Mammary epithelial cell (primary cell): ENCODE data around the gene TRPT1.

ENCODE experiments used
- EZH2 ChIP-seq: IDR thresholded peaks from 2 replicates; pipeline ENCODE4 v1.6.1; 2012; ENCODE audit warnings: low read length, inconsistent platforms, borderline replicate concordance
- TF ChIP-seq, protein P1 (sequence below), 2 donors: IDR thresholded peaks in 1 of 2; conservative IDR thresholded peaks in 1 of 2; 2 replicates each; pipeline ENCODE4 v1.5.1; 2011 to 2012; ENCODE audit warnings: inconsistent platforms in 2 of 2, low read length in 2 of 2, mild to moderate bottlenecking in 2 of 2, control low read depth in 1 of 2, low read depth in 1 of 2; ENCODE audit not compliant: insufficient read depth in 1 of 2; ENCODE audit errors: extremely low read depth in 1 of 2

DNA sequence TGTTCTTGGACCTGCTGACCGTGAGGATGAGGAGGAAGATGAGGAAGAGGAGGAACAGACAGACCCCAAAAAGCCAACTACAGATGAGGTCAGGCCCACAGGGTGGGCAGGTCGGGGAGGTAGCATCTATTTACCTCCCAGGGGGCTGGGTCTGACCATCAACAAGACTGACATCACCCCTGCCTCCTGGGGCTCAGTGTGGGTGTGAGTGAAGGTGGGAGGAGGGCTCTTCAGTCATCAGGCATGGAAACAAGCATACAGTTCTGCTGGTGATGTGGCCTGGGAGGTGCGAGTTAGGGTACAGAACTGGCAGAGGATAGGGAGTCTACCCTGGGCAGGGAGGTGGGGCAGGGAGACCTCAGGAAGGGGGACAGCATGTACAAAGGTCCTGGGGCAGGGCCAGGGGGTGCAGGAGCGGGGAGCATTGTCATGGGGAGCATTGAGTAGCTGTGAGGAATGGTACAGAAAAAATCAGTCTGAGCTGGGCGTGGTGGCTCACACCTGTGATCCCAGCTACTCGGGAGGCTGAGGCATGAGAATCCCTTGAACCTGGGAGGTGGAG is 34.2 kb upstream of the TRPT1 start:
- TF ChIP-seq, protein P1, sequence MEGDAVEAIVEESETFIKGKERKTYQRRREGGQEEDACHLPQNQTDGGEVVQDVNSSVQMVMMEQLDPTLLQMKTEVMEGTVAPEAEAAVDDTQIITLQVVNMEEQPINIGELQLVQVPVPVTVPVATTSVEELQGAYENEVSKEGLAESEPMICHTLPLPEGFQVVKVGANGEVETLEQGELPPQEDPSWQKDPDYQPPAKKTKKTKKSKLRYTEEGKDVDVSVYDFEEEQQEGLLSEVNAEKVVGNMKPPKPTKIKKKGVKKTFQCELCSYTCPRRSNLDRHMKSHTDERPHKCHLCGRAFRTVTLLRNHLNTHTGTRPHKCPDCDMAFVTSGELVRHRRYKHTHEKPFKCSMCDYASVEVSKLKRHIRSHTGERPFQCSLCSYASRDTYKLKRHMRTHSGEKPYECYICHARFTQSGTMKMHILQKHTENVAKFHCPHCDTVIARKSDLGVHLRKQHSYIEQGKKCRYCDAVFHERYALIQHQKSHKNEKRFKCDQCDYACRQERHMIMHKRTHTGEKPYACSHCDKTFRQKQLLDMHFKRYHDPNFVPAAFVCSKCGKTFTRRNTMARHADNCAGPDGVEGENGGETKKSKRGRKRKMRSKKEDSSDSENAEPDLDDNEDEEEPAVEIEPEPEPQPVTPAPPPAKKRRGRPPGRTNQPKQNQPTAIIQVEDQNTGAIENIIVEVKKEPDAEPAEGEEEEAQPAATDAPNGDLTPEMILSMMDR (conservative IDR thresholded peaks at IDR 0.05 in 1 of 2, IDR thresholded peaks at IDR 0.05 in 1 of 2; ENCODE audit: extremely low read depth in 1 of 2, insufficient read depth in 1 of 2, low read depth in 1 of 2, low read length in 2 of 2), result no peak
- no peak for TF ChIP-seq EZH2
